Measurements from ENCODE around the gene ZBTB2. TPM values are rescaled to one million over a fixed set of nuclear protein-coding genes. Genes with fewer than 3 reads are reported as not detected.

ZBTB2 gene
- total RNA-seq, 1 experiment from 2014 or later, result 16.2 TPM

DNA sequence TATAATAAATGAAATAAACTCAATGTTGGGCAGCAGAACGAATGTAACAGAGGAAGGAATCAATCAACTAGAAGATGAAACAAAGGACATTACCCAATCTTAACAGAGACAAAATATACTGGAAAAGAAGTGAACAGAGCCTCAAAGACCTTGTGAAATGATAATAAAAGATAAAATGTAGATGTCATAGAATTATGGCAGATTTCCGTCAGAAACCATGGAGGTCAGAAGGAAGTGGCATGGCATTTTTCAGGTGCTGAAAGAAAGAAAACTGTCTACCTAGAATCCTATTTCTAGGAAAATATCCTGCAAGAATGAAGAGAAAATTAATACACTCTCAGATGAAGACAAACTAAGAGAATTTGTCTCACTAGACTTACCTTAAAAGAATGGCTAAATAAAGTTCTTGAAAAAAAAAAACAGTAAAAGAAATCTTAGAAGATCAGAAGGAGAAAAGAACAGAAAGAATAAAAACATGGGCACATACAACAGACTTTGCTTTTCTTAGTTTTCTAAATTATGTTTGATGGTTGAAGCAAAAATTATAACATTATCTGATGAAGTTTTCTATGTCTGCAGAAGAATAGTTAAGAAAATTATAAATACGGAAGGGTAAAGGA lies 23.4 kb upstream of the ZBTB2 start:
- in situ Hi-C loops (cut with HindIII; ENCODE audit: low pct_unique_long_range_greater_than_20kb, low sequenced_read_pairs) (no loop called here), intact Hi-C loops (cut with micrococcal nuclease; ENCODE audit: unreplicated experiment) (no loop called here)
- Histone ChIP-seq H3K4me3 (ENCODE audit: low read depth in 2 of 2, low read length in 2 of 2) (no peak overlapping the region), H3K4me1 (ENCODE audit: control insufficient read depth, insufficient read depth, low read length) (no peaks in the 10 kb centered on the region), H3K9me3 (ENCODE audit: control insufficient read depth, insufficient read depth, low read depth, low read length) (no peaks in the 10 kb centered on the region), H3K36me3 (ENCODE audit: control insufficient read depth, insufficient read depth, low read length) (peaks cover 17% of the 10 kb centered on the region; the same call in 1 of the 2 replicates), H3K27ac (ENCODE audit: low read length) (no peak overlapping the region), H3K27me3 (ENCODE audit: control insufficient read depth, insufficient read depth, low read length) (no peaks in the 10 kb centered on the region)
- CTCF ChIA-PET, result no interaction called here
- DNase-seq (ENCODE audit: low read depth, low spot score) (no peak), ATAC-seq (no peak)
- BruUV-seq (replicated peaks), result TSS peak; percentile 44
- no peak for TF ChIP-seq TCF7L2 (IDR thresholded peaks at IDR 0.05; ENCODE audit: low read depth, low read length)
- TF ChIP-seq SIN3A (IDR thresholded peaks at IDR 0.05; ENCODE audit: borderline replicate concordance, insufficient read depth, low read depth, low read length), result no peak
- no peak for TF ChIP-seq CTCF (IDR thresholded peaks at IDR 0.05)
- no peak for TF ChIP-seq POLR2AphosphoS5 (IDR thresholded peaks at IDR 0.05; ENCODE audit: low read depth, low read length)
- TF ChIP-seq, protein P1, sequence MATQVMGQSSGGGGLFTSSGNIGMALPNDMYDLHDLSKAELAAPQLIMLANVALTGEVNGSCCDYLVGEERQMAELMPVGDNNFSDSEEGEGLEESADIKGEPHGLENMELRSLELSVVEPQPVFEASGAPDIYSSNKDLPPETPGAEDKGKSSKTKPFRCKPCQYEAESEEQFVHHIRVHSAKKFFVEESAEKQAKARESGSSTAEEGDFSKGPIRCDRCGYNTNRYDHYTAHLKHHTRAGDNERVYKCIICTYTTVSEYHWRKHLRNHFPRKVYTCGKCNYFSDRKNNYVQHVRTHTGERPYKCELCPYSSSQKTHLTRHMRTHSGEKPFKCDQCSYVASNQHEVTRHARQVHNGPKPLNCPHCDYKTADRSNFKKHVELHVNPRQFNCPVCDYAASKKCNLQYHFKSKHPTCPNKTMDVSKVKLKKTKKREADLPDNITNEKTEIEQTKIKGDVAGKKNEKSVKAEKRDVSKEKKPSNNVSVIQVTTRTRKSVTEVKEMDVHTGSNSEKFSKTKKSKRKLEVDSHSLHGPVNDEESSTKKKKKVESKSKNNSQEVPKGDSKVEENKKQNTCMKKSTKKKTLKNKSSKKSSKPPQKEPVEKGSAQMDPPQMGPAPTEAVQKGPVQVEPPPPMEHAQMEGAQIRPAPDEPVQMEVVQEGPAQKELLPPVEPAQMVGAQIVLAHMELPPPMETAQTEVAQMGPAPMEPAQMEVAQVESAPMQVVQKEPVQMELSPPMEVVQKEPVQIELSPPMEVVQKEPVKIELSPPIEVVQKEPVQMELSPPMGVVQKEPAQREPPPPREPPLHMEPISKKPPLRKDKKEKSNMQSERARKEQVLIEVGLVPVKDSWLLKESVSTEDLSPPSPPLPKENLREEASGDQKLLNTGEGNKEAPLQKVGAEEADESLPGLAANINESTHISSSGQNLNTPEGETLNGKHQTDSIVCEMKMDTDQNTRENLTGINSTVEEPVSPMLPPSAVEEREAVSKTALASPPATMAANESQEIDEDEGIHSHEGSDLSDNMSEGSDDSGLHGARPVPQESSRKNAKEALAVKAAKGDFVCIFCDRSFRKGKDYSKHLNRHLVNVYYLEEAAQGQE (IDR thresholded peaks at IDR 0.05; ENCODE audit: insufficient read depth in 1 of 2, low read depth in 2 of 2, low read length in 1 of 2), result no peak
- POLR2A ChIA-PET, result no interaction called here

DNA sequence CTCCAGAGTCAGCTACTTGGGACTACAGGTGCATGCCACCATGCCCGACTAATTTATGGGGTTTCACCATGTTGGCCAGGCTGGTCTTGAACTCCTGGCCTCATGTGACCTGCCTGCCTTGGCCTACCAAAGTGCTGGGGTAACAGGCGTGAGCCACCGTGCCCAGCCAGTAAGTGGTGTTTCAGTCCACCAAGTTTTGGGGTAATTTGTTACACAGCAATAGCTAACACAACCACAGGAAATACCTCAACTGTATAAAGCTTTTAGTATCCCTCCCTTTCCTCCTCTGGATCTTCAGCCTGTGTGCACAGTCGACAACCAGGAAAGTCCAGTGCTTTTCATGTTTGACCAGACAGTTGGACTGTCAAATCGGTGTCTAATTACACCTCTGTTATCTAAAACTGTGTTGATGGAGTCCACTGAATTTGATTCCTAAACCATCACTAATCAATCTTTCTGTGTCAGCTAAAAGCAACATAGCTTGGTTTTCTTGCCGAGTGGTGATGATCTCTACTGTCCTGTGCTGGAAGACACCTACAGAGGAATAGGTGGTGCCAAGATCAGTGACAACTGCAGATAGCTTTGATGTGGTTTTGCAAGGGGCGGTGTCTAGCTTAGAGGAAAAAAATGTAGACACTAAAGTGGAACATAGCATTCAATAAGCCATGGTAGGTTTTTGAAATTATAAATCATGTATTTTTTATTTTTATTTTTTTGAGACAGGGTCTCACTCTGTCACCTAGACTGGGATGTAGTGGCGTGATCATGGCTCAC lies 22.2 kb upstream of the ZBTB2 start:
- ChIA-PET CTCF (no interaction called here), POLR2A (no interaction called here)
- Histone ChIP-seq H3K27me3 (ENCODE audit: control insufficient read depth, insufficient read depth, low read length) (no peaks in the 10 kb centered on the region), H3K4me1 (ENCODE audit: control insufficient read depth, insufficient read depth, low read length) (no peaks in the 10 kb centered on the region), H3K9me3 (ENCODE audit: control insufficient read depth, insufficient read depth, low read depth, low read length) (no peaks in the 10 kb centered on the region), H3K27ac (ENCODE audit: low read length) (no peak overlapping the region), H3K4me3 (ENCODE audit: low read depth in 2 of 2, low read length in 2 of 2) (no peak overlapping the region), H3K36me3 (ENCODE audit: control insufficient read depth, insufficient read depth, low read length) (peaks cover 15% of the 10 kb centered on the region; the same call in 1 of the 2 replicates)
- DNase-seq (ENCODE audit: low read depth, low spot score), result no peak
- no TSS peak for BruUV-seq (replicated peaks)
- intact Hi-C loops (cut with micrococcal nuclease; ENCODE audit: unreplicated experiment), result no loop called here
- TF ChIP-seq TCF7L2 (IDR thresholded peaks at IDR 0.05; ENCODE audit: low read depth, low read length) (no peak), POLR2AphosphoS5 (IDR thresholded peaks at IDR 0.05; ENCODE audit: low read depth, low read length) (no peak), CTCF (IDR thresholded peaks at IDR 0.05) (no peak), SIN3A (IDR thresholded peaks at IDR 0.05; ENCODE audit: borderline replicate concordance, insufficient read depth, low read depth, low read length) (no peak)
- TF ChIP-seq, protein P1 (IDR thresholded peaks at IDR 0.05; ENCODE audit: insufficient read depth in 1 of 2, low read depth in 2 of 2, low read length in 1 of 2), result no peak
- in situ Hi-C loops (cut with HindIII; ENCODE audit: low pct_unique_long_range_greater_than_20kb, low sequenced_read_pairs), result no loop called here
- ATAC-seq, result no peak
